Fibroblast of skin of back (primary cell): ENCODE data around the gene NR4A2.

ENCODE experiments used
- DNase-seq: peaks from one replicate; pipeline ENCODE4 v3.0.0-alpha.2; 2013

Gene NR4A2

DNA sequence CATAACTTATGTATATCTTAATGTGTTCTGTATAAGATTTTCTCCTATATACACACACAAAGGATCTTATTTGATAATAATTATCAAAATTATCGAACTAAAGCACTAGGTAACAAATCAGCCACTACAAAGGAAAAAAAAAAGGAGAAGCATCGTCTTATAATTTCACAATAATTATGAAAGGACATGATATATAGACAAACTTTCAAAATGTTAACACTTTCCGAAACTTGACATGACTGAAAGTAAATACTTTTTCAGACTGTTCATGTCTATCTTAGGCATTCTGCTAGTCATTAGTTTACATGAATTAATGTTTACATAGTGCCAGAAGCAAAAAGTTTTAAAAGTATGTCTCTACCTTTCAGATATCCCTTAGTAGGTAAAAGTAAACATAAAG is 7.3 kb upstream of the NR4A2 start:
- no peak for DNase-seq

- no peak for DNase-seq
These were observed 6.8 kb upstream of the NR4A2 start for GRCh38 chr2:156339110-156339847.

- no peak for DNase-seq
These were observed 6.1 kb upstream of the NR4A2 start for GRCh38 chr2:156338578-156338977.

GRCh38 chr2:156334496-156335478 is 2.3 kb upstream of the NR4A2 start:
- DNase-seq, result peak; percentile 90

- DNase-seq, result peak; percentile 44
These were observed 1.5 kb upstream of the NR4A2 start for GRCh38 chr2:156333951-156334495.

- peak; percentile 14 for DNase-seq
These were observed 891 bp upstream of the NR4A2 start for GRCh38 chr2:156333274-156333950.

DNA sequence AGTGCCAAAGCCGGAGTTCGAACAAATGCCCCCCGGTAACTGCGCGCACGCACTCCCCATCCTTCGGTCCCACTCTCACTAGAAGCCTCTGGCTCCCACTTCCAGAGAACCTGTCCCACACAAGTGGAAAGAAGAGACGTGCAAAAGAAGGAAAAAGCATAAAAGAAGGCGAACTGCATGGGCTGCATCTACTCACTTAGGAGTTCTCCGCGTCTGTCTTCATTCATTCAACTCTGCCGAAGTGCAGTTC is 312 bp downstream of the NR4A2 start:
- DNase-seq, result no peak

GRCh38 chr2:156331572-156332283 is 793 bp downstream of the NR4A2 start:
- peak; percentile 64 for DNase-seq

DNA sequence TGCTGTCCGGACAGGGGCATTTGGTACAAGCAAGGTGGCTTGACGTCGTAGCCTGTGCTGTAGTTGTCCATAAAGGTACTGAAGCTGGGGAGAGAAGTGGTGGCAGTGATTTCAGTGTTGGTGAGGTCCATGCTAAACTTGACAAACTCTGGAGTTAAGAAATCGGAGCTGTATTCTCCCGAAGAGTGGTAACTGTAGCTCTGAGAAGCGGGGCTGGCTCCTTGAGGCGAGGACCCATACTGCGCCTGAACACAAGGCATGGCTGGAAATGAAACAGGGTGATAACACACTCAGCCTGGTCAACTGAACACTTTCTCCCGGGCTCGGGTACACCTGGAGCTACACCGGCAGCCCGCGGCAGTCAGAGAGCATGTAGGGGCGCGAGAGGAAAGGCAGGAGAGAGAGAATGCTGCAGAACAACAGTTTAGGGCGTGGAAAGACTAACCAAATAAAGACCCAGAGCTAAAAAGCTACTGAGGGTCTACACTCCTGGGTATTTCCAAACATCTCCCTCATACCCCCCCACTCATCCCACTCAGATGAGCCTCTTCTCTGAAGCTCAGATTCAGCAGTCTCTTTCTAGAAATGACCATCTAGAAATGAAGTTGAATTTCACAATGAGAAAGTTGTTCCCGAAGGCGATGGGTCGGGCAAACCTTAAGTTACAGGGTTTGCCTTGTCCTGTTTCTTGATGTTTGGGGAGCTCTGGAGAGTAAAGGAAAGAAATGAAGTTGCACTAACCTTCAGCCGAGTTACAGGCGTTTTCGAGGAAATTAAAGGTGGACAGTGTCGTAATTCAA is 2.4 kb downstream of the NR4A2 start:
- no peak for DNase-seq

GRCh38 chr2:156329031-156329926 is 3.2 kb downstream of the NR4A2 start:
- no peak for DNase-seq

- DNase-seq, result no peak
These were observed 4.5 kb downstream of the NR4A2 start for GRCh38 chr2:156327835-156328695.

- no peak for DNase-seq
These were observed 5.9 kb downstream of the NR4A2 start for GRCh38 chr2:156326526-156327095.

- DNase-seq, result no peak
These were observed 6.6 kb downstream of the NR4A2 start for GRCh38 chr2:156325688-156326525.

DNA sequence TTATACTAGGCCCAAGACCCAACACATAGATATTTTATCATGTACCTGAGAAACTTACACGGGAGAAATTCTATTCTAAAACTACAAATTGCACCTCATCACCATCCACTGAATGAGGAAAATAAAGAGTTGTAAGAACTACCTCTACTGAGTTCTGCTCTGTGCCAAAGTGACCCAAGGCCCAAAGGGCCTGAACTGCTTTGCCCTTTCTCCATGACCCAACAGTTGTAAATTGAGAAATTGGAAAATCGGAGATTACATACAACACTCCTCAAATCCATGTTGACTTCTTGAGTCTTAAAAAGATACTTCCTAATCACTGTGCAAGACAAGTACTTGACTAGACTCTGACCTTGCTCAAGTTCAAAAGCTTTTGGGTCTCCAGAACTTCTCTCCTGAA is 8.8 kb downstream of the NR4A2 start:
- no peak for DNase-seq

DNA sequence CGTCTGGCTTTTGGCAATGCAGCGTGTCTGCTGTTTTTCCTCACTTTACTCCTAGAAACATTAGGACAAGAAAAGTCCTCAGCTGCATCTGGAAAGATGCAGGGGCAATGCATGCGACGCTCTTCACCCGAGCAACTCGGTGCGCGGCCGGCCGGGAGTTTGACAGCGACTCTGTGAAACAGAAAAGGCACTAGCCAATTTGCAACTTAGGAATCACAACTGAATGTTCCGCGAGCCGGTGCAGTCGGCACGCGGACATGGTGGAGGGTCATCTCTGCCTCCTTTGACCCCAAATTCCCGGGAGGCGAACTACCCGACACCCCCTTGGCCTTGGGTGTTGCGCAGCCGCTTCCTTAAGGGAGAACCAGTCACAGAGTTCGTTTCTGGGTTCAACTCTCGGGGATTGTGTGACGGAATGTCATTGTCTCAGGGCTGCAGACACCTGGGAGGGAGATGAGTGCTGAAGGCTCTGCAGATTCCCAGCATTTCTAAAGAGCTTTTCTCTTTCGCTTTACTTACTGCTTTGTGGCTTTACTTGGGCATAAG is 9.8 kb downstream of the NR4A2 start:
- no peak for DNase-seq

- DNase-seq, result no peak
These were observed 10.4 kb downstream of the NR4A2 start for GRCh38 chr2:156322051-156322685.

DNA sequence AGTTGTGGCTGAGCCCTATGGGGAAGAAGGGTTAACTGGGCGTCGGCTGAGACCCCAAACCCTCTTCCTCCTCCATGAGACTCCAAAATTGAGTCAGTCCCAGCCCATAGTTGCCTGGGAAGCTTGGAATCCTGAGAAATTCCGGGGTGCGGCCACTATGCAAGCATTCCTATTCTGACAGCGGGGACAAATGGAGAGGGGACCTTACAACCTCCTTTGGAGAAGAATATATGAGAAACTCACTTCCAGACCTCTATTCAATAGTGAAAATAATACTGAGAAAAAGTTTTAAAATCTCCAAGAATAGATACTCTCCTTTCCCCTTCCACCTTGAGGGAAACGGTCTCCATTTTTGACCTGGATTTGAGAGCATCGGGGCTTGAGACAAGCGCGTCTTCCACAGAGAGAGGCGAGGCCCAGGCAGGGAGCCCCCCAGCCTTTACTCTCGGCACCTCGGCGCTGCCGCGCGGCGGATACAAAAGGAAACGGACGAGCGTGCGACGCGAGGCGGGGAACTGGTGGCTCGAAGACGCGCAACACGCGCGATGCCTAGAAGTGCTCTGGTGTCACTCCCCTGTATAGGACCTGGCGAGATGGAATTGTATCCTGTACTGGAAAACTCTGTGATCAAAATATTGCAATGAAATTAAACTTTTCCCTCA is 11.1 kb downstream of the NR4A2 start:
- no peak for DNase-seq
